ENCODE results near the gene GOSR1.
"Not testable (repeated sequence)": the region's sequence is repeated elsewhere in the genome, so short reads cannot be mapped to it uniquely, and the experiment has no call there.

Gene GOSR1

DNA sequence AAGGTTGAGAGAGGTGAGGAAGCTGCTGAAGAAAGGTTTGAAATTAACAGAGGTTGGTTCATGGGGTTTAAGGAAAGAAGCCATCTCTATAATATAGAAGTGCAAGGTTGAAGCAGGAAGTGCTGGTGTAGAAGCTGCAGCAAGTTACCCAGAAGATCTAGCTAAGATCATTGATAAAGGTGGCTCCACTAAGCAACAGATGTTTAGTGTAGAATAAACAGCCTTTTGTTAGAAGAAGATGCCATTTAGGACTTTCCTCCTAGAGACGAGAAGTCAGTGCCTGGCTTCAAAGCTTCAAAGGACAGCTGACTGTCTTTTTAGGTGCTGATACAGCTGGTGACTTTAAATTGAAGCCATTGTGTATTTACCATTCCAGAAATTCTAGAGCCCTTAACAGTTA is 29.3 kb downstream of the GOSR1 start:
- no peak for DNase-seq

DNA sequence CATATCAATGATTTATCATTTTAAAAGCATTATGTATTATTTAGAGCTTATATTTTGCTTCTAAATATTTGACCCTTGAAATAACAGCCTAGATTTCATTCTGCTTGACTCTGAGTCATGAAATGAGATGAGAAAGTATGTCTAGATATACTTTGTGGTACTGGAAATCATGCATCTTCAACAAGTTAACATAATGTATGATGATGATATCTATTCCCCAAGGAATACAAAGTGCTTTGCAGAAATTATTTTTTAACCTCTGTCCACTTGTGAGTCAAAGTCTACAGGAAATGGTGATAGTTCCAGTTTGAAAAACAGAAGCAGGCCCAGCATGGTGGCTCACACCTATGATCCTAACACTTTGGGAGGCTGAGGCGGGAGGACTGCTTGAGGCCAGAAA is 36.1 kb downstream of the GOSR1 start:
- DNase-seq = no peak

DNA sequence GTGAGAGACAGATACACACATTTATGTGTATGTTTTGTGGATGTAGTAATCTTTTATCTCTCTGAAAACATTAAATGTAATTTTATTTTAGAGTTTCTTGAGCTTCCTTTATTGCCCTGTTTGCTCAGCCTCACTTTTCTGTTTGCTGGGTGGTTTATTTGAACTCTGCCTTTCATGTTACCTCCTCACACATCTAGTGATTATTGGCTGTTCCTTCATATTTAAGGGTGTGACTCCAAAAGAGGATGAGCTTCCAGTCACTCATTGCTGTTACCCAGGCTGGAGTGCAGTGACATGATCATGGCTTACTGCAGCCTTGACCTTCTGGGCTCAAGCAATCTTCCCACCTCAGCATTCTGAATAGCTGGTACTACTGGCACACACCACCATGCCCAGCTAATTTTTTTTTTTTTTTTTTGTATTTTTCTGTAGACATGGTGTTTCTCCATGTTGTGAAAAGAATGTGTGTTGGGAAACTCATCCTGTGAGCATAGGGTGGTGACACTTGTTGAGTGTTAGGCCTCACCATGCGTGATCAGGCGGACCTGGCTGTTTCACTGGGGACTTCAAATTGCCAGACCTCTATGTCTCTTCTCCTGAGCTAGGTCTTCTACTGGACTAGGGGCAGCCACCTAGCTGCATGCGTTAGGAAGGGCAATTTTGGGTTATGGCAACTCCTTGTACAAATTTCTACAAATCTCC is 37.8 kb downstream of the GOSR1 start:
- DNase-seq = no peak

DNA sequence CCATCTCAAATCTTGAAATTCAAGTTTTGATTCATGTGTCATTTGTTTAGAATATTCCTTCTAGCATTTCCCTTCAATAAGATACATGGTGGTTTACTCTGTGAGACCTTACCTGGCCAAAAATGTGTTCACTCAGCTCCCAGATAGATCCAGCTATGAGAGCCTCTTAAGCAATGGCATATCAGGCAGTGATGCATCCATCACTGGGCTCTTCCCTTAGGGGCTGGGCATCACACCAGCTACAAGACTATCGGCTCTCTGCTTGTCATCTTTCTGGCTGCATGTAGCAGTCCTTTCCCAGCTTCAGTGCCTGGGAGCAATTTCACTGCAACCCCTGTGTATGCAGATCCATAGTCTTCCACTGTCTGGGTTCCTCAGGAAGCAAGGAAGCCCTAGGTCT is 40.6 kb downstream of the GOSR1 start:
- DNase-seq = no peak

DNA sequence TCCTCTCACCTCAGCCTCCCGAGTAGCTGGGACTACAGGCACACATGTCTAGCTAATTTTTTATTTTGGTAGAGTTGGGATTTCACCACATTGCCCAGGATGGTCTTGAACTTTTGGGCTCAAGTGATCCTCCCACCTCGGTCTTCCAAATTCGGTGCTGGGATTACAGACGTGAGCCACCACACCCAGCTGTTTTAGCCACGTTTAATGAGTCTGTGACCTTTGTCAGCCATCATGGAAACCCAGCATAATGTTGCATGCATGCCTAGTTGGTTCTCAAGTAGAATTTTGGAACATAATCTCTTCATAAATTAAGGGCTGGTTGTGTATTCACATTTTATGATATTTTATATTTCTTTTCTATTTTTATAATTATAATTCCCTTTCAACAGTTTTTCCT is 42.0 kb downstream of the GOSR1 start:
- no peak for DNase-seq

DNA sequence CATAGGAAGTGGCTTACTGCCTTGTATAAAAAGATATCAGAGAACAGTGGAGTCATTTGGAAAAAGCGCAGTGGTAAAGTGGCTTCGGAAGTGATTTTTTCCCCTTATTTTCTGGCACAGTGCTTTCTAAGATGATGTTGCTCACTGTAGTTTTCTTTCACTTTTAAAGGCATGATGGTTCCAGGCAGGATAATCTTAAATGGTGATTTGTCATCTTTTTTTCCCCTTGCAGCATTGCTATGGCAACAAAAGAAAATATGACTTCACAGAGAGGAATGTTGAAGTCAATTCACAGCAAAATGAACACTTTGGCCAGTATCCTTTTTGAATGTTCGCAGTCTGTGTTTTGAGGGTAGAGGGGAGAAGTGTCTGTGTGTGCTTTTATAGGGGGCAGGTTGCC is 42.5 kb downstream of the GOSR1 start:
- DNase-seq = no peak

DNA sequence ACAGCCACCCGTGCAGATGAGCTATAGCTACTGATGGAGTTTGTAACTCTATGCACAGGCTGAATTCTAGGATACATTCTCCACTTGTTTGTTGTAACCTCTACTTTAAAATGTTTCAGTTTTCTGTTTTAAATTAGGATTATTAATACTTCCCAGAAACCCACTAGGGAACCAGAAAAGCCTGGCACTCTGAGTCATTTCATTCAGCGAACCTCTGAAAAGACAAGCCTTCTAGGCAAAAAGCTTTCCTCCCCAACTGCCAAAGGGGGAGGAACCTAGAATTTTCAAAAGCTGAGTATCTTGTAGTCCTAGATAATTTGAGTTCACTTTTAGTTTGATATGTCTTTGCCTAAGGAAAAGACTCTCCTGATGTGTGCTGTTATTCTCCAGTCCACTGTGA is 43.2 kb downstream of the GOSR1 start:
- DNase-seq = no peak

DNA sequence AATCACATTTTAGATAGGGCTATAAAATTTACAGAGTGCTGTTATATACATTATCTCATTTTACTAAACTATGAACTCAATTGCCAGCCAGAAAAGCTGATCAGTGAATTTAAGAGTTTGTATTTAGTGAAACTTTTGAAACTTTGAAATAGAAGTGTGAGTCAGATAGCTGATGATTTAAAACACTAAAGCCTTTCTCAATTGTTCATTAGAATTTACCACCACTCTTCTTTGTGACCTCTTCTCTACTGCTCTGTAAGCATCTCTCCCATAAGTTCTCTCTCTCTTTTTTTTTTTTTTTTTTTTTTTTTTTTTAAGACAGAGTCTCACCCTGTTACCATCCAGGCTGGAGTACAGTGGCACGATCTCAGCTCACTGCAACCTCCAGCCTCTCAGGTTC is 43.7 kb downstream of the GOSR1 start:
- DNase-seq = no peak

DNA sequence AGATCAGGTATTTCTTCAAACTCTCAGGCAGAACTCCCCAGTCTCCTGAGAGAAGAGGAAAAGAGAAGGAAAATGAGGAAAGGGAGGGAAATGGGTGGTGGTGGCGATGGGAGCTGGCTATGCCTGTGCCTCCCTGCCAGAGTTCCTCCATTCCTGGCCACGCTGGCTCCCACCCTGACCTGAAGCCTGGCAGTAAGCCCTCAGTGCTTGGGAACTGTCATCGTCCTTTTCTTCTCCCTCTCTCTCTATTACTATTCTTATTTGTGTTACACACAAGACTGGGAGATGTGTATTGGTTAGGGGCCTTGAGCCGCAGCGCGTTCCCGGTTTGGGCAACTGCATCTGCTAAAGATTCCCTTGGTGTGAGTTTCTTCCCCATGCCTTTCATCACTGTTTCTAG is 44.6 kb downstream of the GOSR1 start:
- DNase-seq = no peak

DNA sequence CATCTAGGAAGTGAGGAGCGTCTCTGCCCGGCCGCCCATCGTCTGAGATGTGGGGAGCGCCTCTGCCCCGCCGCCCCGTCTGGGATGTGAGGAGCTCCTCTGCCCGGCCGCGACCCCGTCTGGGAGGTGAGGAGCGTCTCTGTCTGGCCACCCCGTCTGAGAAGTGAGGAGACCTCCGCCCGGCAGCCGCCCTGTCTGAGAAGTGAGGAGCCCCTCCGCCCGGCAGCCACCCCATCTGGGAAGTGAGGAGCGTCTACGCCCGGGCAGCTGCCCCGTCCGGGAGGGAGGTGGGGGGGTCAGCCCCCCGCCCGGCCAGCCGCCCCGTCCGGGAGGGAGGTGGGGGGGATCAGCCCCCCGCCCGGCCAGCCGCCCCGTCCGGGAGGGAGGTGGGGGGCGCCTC is 46.0 kb downstream of the GOSR1 start:
- not testable (repeated sequence) for DNase-seq

DNA sequence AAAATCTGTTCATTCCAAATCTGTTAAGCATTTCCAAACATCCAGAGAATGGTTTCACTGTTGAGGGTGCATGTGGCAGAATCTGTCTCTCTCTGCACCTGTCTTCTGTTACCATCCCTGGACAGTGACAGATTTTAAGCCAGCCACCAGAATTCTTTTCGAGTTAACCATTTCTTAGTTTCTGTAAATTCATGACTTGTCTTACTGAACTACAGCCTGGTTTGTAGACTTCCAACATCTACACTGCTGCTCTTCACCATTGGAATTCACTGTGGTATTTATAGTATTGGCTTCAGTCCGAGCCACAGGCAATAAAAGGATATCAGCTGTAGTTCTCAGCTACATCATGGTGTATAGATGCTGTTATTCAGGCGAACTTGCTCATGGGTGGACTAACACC is 47.6 kb downstream of the GOSR1 start:
- DNase-seq = no peak

DNA sequence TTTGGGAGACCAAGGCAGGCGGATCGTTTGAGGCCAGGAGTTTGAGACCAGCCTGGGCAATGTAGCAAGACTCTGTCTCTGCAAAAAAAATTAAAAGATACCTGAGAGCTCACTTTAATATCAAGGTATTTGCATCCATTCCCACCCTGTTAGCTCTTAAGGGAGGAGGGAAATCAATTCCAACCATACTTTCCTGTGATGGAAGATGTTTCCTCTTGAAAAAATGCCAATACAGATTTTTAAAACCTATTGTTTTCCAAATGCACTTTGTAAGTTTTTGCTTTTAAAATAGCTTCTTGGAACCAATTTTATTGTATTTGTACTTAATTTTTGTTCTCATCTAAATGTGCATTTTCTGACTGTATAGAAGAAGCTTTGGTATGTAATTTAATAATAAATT is 49.2 kb downstream of the GOSR1 start:
- no peak for DNase-seq

DNA sequence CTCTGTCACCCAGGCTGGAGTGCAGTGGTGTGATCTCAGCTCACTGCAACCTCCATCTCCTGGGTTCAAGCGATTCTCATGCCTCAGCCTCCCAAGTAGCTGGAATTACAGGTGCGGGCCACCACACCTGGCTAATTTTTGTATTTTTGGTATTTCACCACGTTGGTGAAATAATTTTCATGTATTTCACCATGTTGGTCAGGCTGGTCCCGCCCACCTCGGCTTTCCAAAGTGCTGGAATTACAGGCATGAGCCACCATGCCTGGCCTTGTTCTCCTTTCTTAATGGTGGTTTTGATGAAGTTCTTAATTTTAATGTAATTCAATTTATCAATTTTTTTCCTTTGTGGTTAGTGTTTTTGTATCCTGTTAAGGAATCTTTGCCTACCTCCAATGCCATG is 51.5 kb downstream of the GOSR1 start:
- DNase-seq = not testable (repeated sequence)

DNA sequence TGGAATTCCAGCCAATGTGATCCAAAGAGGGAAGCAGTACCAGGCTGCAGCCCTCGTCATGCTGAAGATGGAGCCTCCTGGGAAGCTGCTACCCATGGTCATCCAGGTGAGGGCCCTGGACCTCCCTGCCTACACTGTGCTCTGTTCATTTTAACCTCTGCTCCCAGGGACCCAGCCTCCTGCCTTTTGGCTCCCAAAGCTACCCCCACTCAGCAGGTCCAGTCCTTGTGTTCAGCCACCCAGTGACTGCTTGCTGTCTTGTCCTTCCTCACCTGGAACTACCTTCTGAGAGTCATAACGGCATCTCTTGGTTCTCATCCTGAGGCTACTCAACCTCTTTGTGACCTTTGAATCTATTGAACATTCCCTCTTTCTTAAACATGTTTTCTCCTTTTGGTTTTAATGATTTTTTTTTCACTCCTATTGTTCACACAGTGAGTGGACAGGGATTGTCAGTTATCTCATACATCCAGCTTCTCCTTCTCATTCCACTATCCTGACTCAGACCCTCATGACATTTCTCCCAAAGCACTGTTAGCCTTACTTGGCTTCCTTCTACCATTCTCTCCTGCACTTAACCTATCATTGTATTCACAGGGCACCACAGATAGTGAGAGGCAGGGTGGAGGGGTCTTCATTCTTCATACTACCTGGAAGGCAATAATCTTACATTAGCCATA is 53.3 kb downstream of the GOSR1 start:
- DNase-seq = no peak

DNA sequence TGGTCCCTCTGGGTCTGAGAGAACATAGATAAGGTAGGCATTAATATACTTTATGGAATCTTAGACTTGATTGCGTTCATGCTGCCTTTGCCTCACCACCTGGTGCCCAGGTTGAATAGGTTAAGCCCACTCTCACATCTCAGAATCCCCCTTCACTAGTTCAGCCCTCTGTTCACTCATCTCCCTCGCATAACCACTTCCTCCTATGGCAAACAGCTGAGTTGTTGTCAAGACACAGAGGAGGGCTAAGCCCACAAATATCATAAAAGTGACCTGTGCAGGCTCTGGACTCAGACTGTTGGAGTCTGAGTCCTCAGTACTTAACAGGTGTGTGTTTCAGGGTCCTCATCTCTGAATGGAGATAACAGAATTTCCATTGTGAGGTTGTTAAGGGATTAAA is 55.7 kb downstream of the GOSR1 start:
- DNase-seq = no peak

DNA sequence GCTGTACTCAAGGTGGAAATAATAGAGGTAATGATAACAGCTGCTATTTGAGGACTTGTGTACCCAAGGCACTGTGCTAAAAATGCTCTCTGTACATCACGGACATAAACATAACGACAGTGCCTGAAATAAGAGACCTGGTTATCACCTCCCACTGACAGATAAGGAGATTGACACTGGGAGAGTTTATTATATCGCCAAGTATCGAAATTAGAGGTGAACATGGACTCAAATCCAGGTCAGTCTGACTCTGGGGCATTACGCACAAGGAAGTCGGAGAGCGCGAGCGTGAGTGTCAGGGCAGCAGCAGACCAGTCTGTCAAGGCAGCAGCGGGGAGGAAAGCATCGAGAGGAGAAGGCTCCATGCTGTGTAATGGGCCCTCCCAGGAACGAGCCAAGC is 57.1 kb downstream of the GOSR1 start:
- DNase-seq = no peak

DNA sequence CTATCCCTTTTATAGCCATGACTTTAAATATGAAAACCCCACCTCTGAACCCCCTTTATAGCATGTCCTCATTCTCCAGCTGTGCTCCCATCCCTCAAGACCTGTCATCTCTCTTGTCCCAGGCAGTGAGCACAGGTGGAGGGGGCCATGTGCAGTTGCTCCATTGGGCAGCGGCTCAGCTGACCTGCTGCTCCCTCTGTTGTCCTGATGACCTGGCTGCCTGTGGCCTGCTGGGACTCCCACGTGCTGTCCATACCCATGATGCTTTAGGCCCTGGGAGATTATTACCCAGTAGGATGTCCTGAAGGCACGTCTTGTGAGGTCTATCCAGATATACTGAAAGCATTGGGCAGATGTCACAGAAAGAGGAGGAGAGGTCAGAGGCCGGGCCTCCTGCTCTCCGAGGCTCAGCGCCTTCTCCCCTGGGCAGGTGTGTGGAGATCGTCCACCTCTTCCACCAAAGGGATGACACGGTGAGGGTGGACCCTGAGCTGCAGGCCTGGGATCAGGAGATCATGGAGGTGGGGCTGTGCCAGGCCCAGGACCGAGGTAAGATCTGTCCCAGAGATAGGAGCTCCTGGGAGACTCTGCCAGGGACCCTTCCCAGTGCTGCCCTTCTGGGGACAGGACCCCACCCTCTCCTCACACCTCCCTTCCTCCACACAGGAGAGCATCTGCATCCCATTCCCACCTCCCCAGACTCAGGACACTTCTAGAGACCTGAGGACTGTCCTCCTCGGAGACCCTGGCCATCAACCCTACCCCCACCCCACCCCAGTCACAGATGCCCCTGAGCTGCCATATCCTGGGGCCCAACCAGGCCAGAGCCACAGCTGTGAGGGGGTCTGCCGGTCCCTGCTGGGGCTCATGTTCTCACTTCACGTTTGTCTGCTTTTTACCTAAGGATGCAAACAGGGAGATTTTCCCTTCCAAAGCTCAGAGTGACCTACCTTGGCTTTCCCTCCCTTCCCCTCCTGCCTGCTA is 58.0 kb downstream of the GOSR1 start:
- DNase-seq = no peak

DNA sequence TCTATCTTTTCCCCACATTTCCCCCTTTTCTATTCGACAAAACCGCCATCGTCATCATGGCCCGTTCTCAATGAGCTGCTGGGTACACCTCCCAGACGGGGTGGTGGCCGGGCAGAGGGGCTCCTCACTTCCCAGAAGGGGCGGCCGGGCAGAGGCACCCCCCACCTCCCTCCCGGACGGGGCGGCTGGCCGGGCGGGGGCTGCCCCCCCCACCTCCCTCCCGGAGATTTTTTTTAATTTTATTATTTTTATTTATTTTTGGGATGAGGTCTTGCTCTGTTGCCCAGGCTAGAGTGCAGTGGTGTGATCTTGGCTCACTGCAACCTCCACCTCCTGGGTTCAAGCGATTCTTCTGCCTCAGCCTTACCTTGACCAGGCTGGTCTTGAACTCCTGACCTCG is 59.6 kb downstream of the GOSR1 start:
- not testable (repeated sequence) for DNase-seq

DNA sequence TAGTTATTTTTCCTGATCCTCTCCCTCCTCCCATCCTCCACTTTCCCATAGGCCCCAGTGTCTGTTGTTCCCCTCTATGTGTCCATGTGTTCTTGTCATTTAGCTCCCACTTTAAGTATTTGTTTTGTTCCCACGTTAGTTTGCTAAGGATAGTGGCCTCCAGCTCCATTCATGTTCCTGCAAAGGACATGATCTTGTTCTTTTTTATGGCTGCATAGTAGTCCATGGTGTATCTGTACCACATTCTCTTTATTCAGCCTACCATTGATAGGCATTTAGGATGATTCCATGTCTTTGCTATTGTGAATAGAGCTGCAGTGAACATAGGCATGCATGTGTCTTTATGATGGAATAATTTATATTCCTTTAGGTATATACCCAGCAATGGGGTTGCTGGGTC is 60.5 kb downstream of the GOSR1 start:
- DNase-seq = not testable (repeated sequence)

DNA sequence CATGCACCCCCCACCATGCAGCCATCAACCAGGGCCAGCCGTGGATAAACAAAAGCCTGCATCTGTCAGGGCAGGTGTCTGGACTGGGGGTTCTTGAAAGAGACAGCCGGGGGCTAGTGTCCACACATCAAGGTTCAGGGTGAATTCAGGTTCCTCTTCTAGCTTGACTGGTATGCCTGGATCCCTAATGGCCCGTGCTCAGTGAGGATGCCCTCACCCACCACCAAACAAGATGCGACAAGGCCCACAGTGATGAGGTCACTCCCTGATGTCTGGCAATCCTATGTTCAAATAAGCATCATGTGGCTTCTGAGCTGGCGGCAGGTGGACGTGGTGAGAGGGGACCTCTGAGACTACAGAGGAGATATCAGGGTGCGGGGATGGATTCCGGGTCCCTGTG is 64.6 kb downstream of the GOSR1 start:
- no peak for DNase-seq

DNA sequence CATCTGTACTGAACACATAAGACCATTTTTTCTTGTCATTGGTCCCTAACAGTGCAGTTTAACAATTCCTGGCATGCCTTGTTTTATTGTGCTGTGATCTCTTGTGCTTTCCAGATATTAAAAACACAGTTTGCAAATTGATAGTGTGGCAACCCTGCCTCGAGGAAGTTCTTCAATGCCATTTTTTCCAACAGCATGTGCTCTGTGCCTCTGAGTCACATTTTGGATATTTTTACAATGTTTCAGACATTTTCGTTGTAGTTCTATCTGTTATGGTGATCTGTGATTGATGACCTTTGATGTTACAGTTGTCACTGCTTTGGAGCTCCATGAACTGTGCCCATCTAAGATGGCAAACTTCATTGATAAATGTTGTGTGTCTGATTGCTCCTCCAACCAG is 66.2 kb downstream of the GOSR1 start:
- no peak for DNase-seq

DNA sequence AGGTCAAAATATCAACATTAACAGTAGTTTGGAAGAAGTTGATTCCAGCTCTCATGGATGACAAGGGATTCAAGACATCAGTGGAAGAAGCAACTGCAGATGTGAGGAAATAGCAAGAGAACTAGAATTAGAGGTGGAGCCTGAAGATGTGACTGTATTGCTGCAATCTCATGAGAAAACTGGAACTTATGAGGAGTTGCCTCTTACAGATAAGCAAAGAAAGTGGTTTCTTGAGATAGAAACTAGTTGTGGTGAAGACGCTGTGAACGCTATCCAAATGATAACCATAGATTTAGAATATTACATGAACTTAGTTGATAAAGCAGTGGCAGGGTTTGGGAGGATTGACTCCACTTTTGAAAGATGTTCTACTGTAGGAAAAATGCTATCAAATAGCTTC is 67.8 kb downstream of the GOSR1 start:
- DNase-seq = no peak

DNA sequence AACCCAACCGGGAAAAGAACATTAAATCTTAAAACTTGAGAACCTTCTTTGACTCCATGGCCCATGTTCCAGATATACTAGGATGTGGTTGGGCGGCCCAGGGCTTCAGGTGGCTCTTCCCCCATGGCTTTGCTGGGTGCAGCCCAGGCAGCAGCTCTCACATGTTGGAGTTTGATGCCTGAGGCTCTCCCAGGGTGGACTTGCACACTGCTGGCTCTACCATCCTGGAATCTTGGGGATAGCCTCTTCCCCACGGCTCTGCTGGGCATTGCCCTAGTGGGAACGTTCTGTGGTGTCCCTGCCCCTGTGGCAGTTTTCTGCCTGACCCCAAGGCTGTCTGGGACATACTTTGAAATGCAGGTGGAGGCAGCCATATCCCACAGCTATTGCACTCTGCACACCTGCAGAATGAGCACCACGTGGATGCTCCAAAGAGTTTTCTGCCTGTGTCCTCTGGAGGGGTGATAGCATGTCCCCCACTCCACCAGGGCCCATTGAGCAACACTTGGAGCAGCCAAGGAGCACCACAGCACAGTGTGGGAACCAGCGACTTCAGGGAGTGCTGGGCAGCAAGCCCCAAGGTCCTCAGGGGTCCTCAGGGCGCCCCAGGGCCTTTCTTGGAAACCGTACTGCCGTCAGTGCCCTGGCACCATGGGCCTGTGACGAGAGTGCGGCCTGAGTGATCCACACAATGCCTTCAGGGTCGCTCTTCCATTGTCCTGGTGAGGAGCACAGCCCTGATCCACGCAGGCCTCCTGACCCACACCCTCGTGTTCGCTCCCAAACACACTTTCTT is 70.8 kb downstream of the GOSR1 start:
- DNase-seq = no peak
